DOHH2 (cell line): Measurements from ENCODE around the gene ELANE.

Source experiments
- CTCF ChIP-seq: fragments of 200-600 bp; sonication (generic); IDR thresholded peaks from one replicate; pipeline ENCODE4 v1.5.1; 2014; ENCODE audit warnings: antibody characterized with exemption, mild to moderate bottlenecking, low read depth, low read length; ENCODE audit not compliant: poor library complexity, severe bottlenecking
- EZH2phosphoT487 ChIP-seq: fragments of 200-600 bp; sonication (generic); IDR thresholded peaks from 2 replicates; pipeline ENCODE4 v1.6.1; 2017; ENCODE audit warnings: borderline replicate concordance, mild to moderate bottlenecking, antibody characterized with exemption, low read length, moderate library complexity, mixed read lengths

- TF ChIP-seq CTCF (no peak), EZH2phosphoT487 (no peak)
Measured at GRCh38 chr19:858868-859843, 7.1 kb downstream of the ELANE start, which contains the start of gene CFD.
